MCF 10A (cell line): ENCODE results near the gene SWT1. TPM values are rescaled to one million over a fixed set of nuclear protein-coding genes. Genes with fewer than 3 reads are reported as not detected.

ENCODE experiments used
- BruUV-seq: library from RNA; stranded (reverse); fragments of 400-500 nt; replicated peaks from 2 replicates; lab custom pipeline; 2021; lab: Mats Ljungman, UMichigan
- CTCF ChIA-PET: fragments of 300-600 bp; sonication (Branson Sonifier 250); formaldehyde crosslinking; extraction: SDS; loops from one replicate; lab custom pipeline; 2021; ENCODE audit warnings: antibody characterized with exemption, inconsistent platforms; lab: Yijun Ruan, JAX
- POLR2A ChIA-PET: fragments of 300-600, 350-650 bp; sonication (Branson Sonifier 250); formaldehyde crosslinking; extraction: SDS; loops from one replicate; lab custom pipeline; 2020; ENCODE audit warnings: antibody characterized with exemption, inconsistent platforms; lab: Yijun Ruan, JAX
- DNase-seq: peaks from one replicate; pipeline ENCODE4 v3.0.0-alpha.2; 2018; ENCODE audit not compliant: unreplicated experiment
- H3K27ac Mint-ChIP-seq: one replicate; pipeline ENCODE4 v1.8.0; 2022; ENCODE audit warnings: mild to moderate bottlenecking, low read depth, mixed read lengths; ENCODE audit not compliant: unreplicated experiment
- H3K27me3 Mint-ChIP-seq: one replicate; pipeline ENCODE4 v1.8.0; 2022; ENCODE audit warnings: mixed read lengths; ENCODE audit not compliant: insufficient read depth, unreplicated experiment
- H3K36me3 Mint-ChIP-seq: one replicate; pipeline ENCODE4 v1.8.0; 2022; ENCODE audit warnings: mild to moderate bottlenecking, moderate library complexity, mixed read lengths; ENCODE audit not compliant: insufficient read depth, unreplicated experiment
- H3K4me1 Mint-ChIP-seq: one replicate; pipeline ENCODE4 v1.8.0; 2022; ENCODE audit warnings: mixed read lengths; ENCODE audit not compliant: insufficient read depth, unreplicated experiment
- H3K4me3 Mint-ChIP-seq: one replicate; pipeline ENCODE4 v1.8.0; 2022; ENCODE audit warnings: mild to moderate bottlenecking, moderate library complexity, mixed read lengths; ENCODE audit not compliant: unreplicated experiment
- H3K9me3 Mint-ChIP-seq: one replicate; pipeline ENCODE4 v1.8.0; 2022; ENCODE audit warnings: mixed read lengths; ENCODE audit not compliant: unreplicated experiment
- CTCF ChIP-seq: fragments of 200-600 bp; IDR thresholded peaks from one replicate; pipeline ENCODE4 v1.8.0; 2022; ENCODE audit warnings: antibody characterized with exemption, mild to moderate bottlenecking; ENCODE audit not compliant: unreplicated experiment
- intact Hi-C: fragments of 100-400 bp; cut with micrococcal nuclease; formaldehyde crosslinking; loops from 2 replicates; pipeline ENCODE4 v1.14.1; 2022
- total RNA-seq: library from RNA; stranded (reverse); gene quantifications from 2 replicates; pipeline ENCODE4 v1.2.3, GENCODE V29; 2022

Gene SWT1
- total RNA-seq, 1 experiment from 2014 or later = 2.1 TPM

GRCh38 chr1:185267301-185267700 lies 110.3 kb downstream of the SWT1 start:
- Mint-ChIP-seq H3K9me3 (no peaks in the 10 kb centered on the region), H3K4me3 (no peak overlapping the region), H3K27me3 (no peaks in the 10 kb centered on the region), H3K36me3 (no peaks in the 10 kb centered on the region), H3K4me1 (no peaks in the 10 kb centered on the region), H3K27ac (no peak overlapping the region)
- ChIA-PET CTCF (interaction anchor here (0.6 to 2.1 kb wide), 5 partner anchors 9 to 554 kb away, joined by 3 to 7 read pairs (median 4); no protein-coding TSS in a partner anchor), POLR2A (interaction anchor here (0.6 kb wide), 1 partner anchor 110 kb away, joined by 5 read pairs; no protein-coding TSS in a partner anchor)
- TF ChIP-seq CTCF = no peak
- intact Hi-C loops = no loop called here
- no peak for DNase-seq
- no TSS peak for BruUV-seq

- Mint-ChIP-seq H3K9me3 (no peaks in the 10 kb centered on the region), H3K4me1 (no peaks in the 10 kb centered on the region), H3K27ac (no peak overlapping the region), H3K4me3 (no peak overlapping the region), H3K36me3 (no peaks in the 10 kb centered on the region), H3K27me3 (no peaks in the 10 kb centered on the region)
- CTCF ChIA-PET = interaction anchor here (0.6 to 2.1 kb wide), 4 partner anchors 28 to 554 kb away, joined by 3 to 7 read pairs (median 4); no protein-coding TSS in a partner anchor
- no peak for DNase-seq
- BruUV-seq = no TSS peak
- no peak for TF ChIP-seq CTCF
- intact Hi-C loops = no loop called here
- POLR2A ChIA-PET = interaction anchor here (0.6 kb wide), 1 partner anchor 110 kb away, joined by 5 read pairs; no protein-coding TSS in a partner anchor
These were observed 110.7 kb downstream of the SWT1 start for GRCh38 chr1:185267701-185268100.

- no peak for DNase-seq
- Mint-ChIP-seq H3K4me3 (no peak overlapping the region), H3K36me3 (no peaks in the 10 kb centered on the region), H3K9me3 (no peaks in the 10 kb centered on the region), H3K27me3 (no peaks in the 10 kb centered on the region), H3K4me1 (no peaks in the 10 kb centered on the region), H3K27ac (no peak overlapping the region)
- POLR2A ChIA-PET = no interaction called here
- CTCF ChIA-PET = interaction anchor here (0.7 to 2.1 kb wide), 2 partner anchors 50 to 413 kb away, joined by 3 to 7 read pairs; no protein-coding TSS in a partner anchor
- TF ChIP-seq CTCF = no peak
- intact Hi-C loops = no loop called here
- BruUV-seq = no TSS peak
These were observed 111.4 kb downstream of the SWT1 start for GRCh38 chr1:185268352-185268751.

GRCh38 chr1:185271921-185272320 lies 115.0 kb downstream of the SWT1 start:
- DNase-seq = no peak
- intact Hi-C loops = no loop called here
- Mint-ChIP-seq H3K27ac (no peak overlapping the region), H3K27me3 (no peaks in the 10 kb centered on the region), H3K36me3 (no peaks in the 10 kb centered on the region), H3K9me3 (no peaks in the 10 kb centered on the region), H3K4me3 (no peak overlapping the region), H3K4me1 (no peaks in the 10 kb centered on the region)
- no TSS peak for BruUV-seq
- POLR2A ChIA-PET = interaction anchor here (0.6 to 1.5 kb wide), 3 partner anchors 10 to 41 kb away, joined by 3 read pairs; no protein-coding TSS in a partner anchor
- CTCF ChIA-PET = interaction anchor here (0.6 to 1.1 kb wide), 4 partner anchors 8 to 858 kb away, joined by 3 to 4 read pairs (median 4); no protein-coding TSS in a partner anchor
- no peak for TF ChIP-seq CTCF
